Caco-2 (cell line): ENCODE data around the gene SYT8. TPM values are rescaled to one million over a fixed set of nuclear protein-coding genes. Genes with fewer than 3 reads are reported as not detected.

Experiments used
- Bru-seq: library from RNA; stranded (reverse); fragments of 400-500 nt; gene quantifications from one replicate; lab custom pipeline; 2021; lab: Mats Ljungman, UMichigan
- BruChase-seq, 2 experiments: library from RNA; stranded (reverse); fragments of 400-500 nt; gene quantifications; one replicate each; lab custom pipeline; 2021; lab: Mats Ljungman, UMichigan
- BruUV-seq: library from RNA; stranded (reverse); fragments of 400-500 nt; replicated peaks from 2 replicates; lab custom pipeline; 2021; lab: Mats Ljungman, UMichigan
- CTCF ChIA-PET: fragments of 300-600 bp; sonication (Branson Sonifier 250); formaldehyde crosslinking; loops from one replicate; lab custom pipeline; 2022; ENCODE audit warnings: antibody characterized with exemption; lab: Charles Lee
- POLR2A ChIA-PET: fragments of 300-600 bp; sonication (Branson Sonifier 250); formaldehyde crosslinking; loops from one replicate; lab custom pipeline; 2022; ENCODE audit warnings: antibody characterized with exemption; lab: Charles Lee
- DNase-seq, 2 experiments: peaks; one replicate each; pipeline versions ENCODE4 v3.0.0 to v3.0.0-alpha.2; 2020 to 2022
- H3K27me3 ChIP-seq: replicated peaks from 2 replicates; pipeline ENCODE4 v1.6.0; 2011; ENCODE audit warnings: low read length; ENCODE audit not compliant: control insufficient read depth, insufficient read depth
- H3K36me3 ChIP-seq: 2 replicates; pipeline ENCODE4 v1.5.1; 2011; ENCODE audit warnings: low read length; ENCODE audit not compliant: control insufficient read depth, insufficient read depth
- H3K4me1 ChIP-seq: fragments of 250-450 bp; sonication (Bioruptor Pico); 2 replicates; pipeline ENCODE4 v1.5.1; 2020; ENCODE audit warnings: mild to moderate bottlenecking
- H3K4me3 ChIP-seq: 2 replicates; pipeline ENCODE4 v1.5.1; 2011; ENCODE audit warnings: low read depth, mild to moderate bottlenecking, control low read depth, low read length
- H3K9me3 ChIP-seq: fragments of 250-450 bp; sonication (Bioruptor Pico); 2 replicates; pipeline ENCODE4 v1.5.1; 2020; ENCODE audit warnings: mild to moderate bottlenecking, moderate library complexity
- H3K27ac Mint-ChIP-seq: one replicate; pipeline ENCODE4 v1.8.0; 2022; ENCODE audit warnings: mixed read lengths; ENCODE audit not compliant: unreplicated experiment
- H3K27me3 Mint-ChIP-seq: one replicate; pipeline ENCODE4 v1.8.0; 2022; ENCODE audit warnings: mixed read lengths; ENCODE audit not compliant: insufficient read depth, unreplicated experiment
- H3K36me3 Mint-ChIP-seq: one replicate; pipeline ENCODE4 v1.8.0; 2022; ENCODE audit warnings: mild to moderate bottlenecking, mixed read lengths; ENCODE audit not compliant: insufficient read depth, unreplicated experiment
- H3K4me1 Mint-ChIP-seq: one replicate; pipeline ENCODE4 v1.8.0; 2022; ENCODE audit warnings: low read depth, mixed read lengths; ENCODE audit not compliant: unreplicated experiment
- H3K4me3 Mint-ChIP-seq: one replicate; pipeline ENCODE4 v1.8.0; 2022; ENCODE audit warnings: mild to moderate bottlenecking, moderate library complexity, mixed read lengths; ENCODE audit not compliant: unreplicated experiment
- H3K9me3 Mint-ChIP-seq: one replicate; pipeline ENCODE4 v1.8.0; 2022; ENCODE audit warnings: mixed read lengths; ENCODE audit not compliant: unreplicated experiment
- CTCF ChIP-seq, 2 experiments: fragments of 200-600 bp in 1 of 2; IDR thresholded peaks; 1 replicate in 1 of 2; 2 replicates in 1 of 2; pipeline versions ENCODE4 v1.5.1 to v1.8.0; 2011 to 2022; ENCODE audit warnings: antibody characterized with exemption in 1 of 2, control low read depth in 1 of 2, inconsistent platforms in 1 of 2, low read depth in 1 of 2, low read length in 1 of 2, mild to moderate bottlenecking in 1 of 2, moderate library complexity in 1 of 2; ENCODE audit not compliant: insufficient read depth in 1 of 2, severe bottlenecking in 1 of 2, unreplicated experiment in 1 of 2
- intact Hi-C: fragments of 100-400 bp; cut with micrococcal nuclease; formaldehyde crosslinking; loops from one replicate; pipeline ENCODE4 v1.10.0; 2022; ENCODE audit not compliant: unreplicated experiment
- long read RNA-seq: library from polyadenylated mRNA; stranded (forward); transcript quantifications from one replicate; pipeline ENCODE4 v2.0.0, GENCODE V29; 2022
- total RNA-seq: library from RNA; stranded (reverse); gene quantifications from 2 replicates; pipeline ENCODE4 v1.2.3, GENCODE V29; 2022

The SYT8 gene, protein sequence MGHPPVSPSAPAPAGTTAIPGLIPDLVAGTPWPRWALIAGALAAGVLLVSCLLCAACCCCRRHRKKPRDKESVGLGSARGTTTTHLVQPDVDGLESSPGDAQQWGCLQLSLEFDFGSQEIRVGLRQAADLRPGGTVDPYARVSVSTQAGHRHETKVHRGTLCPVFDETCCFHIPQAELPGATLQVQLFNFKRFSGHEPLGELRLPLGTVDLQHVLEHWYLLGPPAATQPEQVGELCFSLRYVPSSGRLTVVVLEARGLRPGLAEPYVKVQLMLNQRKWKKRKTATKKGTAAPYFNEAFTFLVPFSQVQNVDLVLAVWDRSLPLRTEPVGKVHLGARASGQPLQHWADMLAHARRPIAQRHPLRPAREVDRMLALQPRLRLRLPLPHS
- total RNA-seq (11.3 and 14.9 TPM in 2 replicates), Bru-seq, nascent RNA (percentile 37 among the genes with signal in this experiment), BruChase-seq, experiment 1, labeled RNA remaining after a 2-hour chase (percentile 52 among the genes with signal in this experiment), BruChase-seq, experiment 2, labeled RNA remaining after a 6-hour chase (percentile 66 among the genes with signal in this experiment)
- long read RNA-seq, partial matches to known transcripts: 5 of 29 reads
- long read RNA-seq, other reads (novel, unspliced or antisense): 19 of 29 reads

- no peaks in the 10 kb centered on the region for H3K9me3 Mint-ChIP-seq
- H3K36me3 ChIP-seq: no peaks in the 10 kb centered on the region
- H3K4me1 ChIP-seq: peaks cover 68% of the 10 kb centered on the region
- H3K9me3 ChIP-seq: no peaks in the 10 kb centered on the region
- POLR2A ChIA-PET: interaction anchor here (0.6 to 1.6 kb wide), 4 partner anchors 10 to 153 kb away, joined by 3 to 6 read pairs (median 4); no protein-coding TSS in a partner anchor
- peak within 1 kb of the TSS; percentile 56 for H3K4me3 Mint-ChIP-seq
- H3K27me3 ChIP-seq: no peaks in the 10 kb centered on the region
- no peaks in the 10 kb centered on the region for H3K27me3 Mint-ChIP-seq
- H3K4me3 ChIP-seq: no peak within 1 kb of the TSS
- CTCF ChIA-PET: interaction anchor here (0.8 to 5.2 kb wide), 18 partner anchors 10 to 321 kb away, joined by 3 to 67 read pairs (median 6); no protein-coding TSS in a partner anchor
- no peak for DNase-seq
- no peak for TF ChIP-seq CTCF (IDR thresholded peaks at IDR 0.05; ENCODE audit: insufficient read depth in 1 of 2, low read depth in 1 of 2, low read length in 1 of 2, severe bottlenecking in 1 of 2, unreplicated experiment in 1 of 2)
- no TSS peak for BruUV-seq
- intact Hi-C loops: loop anchor here (1.0 kb wide), 1 partner anchor 144 kb away; no protein-coding TSS in a partner anchor
- H3K36me3 Mint-ChIP-seq: peaks cover 17% of the 10 kb centered on the region
- peaks cover 35% of the 10 kb centered on the region for H3K4me1 Mint-ChIP-seq
- H3K27ac Mint-ChIP-seq: peak within 1 kb of the TSS; percentile 98
These were observed at the start of gene SYT8 for GRCh38 chr11:1834779-1835670. Gene SYT8 (plus strand): TSS chr11:1834990. CDS start chr11:1835106, 116 bp downstream.

- Mint-ChIP-seq H3K27me3 (no peaks in the 10 kb centered on the region), H3K9me3 (no peaks in the 10 kb centered on the region), H3K4me3 (no peak overlapping the region), H3K36me3 (no peaks in the 10 kb centered on the region), H3K27ac (no peak overlapping the region), H3K4me1 (no peaks in the 10 kb centered on the region)
- CTCF ChIA-PET: interaction anchor here (0.6 to 1.3 kb wide), 3 partner anchors 29 to 150 kb away, joined by 3 to 4 read pairs (median 3); no protein-coding TSS in a partner anchor
- TF ChIP-seq CTCF (IDR thresholded peaks at IDR 0.05; ENCODE audit: insufficient read depth in 1 of 2, low read depth in 1 of 2, low read length in 1 of 2, severe bottlenecking in 1 of 2, unreplicated experiment in 1 of 2): no peak
- Histone ChIP-seq H3K4me1 (no peaks in the 10 kb centered on the region), H3K36me3 (no peaks in the 10 kb centered on the region), H3K9me3 (no peaks in the 10 kb centered on the region), H3K27me3 (no peaks in the 10 kb centered on the region), H3K4me3 (no peak overlapping the region)
- DNase-seq: no peak
- intact Hi-C loops: no loop called here
- POLR2A ChIA-PET: interaction anchor here (0.5 kb wide), 1 partner anchor 14 kb away, joined by 5 read pairs; no protein-coding TSS in a partner anchor
- no TSS peak for BruUV-seq
These were observed 48.9 kb upstream of the SYT8 start for GRCh38 chr11:1785749-1786413.
